HG03558 (cell line): Measurements from ENCODE around the gene RPF1.

Experiments used
- ATAC-seq: cut with Tn5 transposase; IDR thresholded peaks from one replicate; pipeline ENCODE4 v1.9.1; 2021; ENCODE audit warnings: moderate number of reproducible peaks; ENCODE audit not compliant: unreplicated experiment; ENCODE audit errors: extremely low read depth

RPF1 gene

DNA sequence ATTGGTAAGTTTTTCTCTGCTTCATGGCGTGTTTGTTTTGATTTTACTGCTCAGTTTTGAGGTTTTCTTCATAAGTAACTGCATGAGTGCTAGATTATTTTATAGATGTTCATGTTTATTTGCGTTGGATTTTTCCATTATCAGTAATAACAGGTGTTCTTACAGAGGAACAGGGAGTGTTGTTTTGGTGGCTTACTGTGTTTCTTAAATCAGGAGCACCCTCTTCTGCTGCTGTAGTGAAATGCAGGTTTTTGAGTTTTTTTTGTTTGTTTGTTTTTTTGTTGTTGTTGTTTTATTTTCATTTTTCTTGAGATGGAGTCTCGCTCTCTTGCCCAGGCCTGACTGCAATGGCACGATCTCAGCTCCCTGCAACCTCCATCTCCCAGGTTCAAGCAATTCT, 62.6 kb downstream of the RPF1 start:
- no peak for ATAC-seq
